H1 (cell line): ENCODE measurements around the gene FAM53B.

ENCODE experiments used
- CTCF ChIP-seq, 3 experiments: IDR thresholded peaks; 1 replicate in 2 of 3; 2 replicates in 1 of 3; pipeline versions ENCODE4 v1.5.1 to v1.6.1; 2011; ENCODE audit warnings: low read length in 3 of 3, mild to moderate bottlenecking in 3 of 3, inconsistent platforms in 2 of 3, low read depth in 1 of 3, moderate library complexity in 1 of 3; ENCODE audit not compliant: insufficient read depth in 1 of 3; ENCODE audit errors: control extremely low read depth in 1 of 3
- GTF2F1 ChIP-seq: IDR thresholded peaks from 2 replicates; pipeline ENCODE4 v1.6.1; 2012; ENCODE audit warnings: low read depth, low read length, improper control_type of control experiment, borderline replicate concordance

GRCh38 chr10:124748953-124749645 is 4.9 kb upstream of the FAM53B start:
- TF ChIP-seq GTF2F1: no peak
- TF ChIP-seq CTCF (IDR thresholded peaks at IDR 0.05; ENCODE audit: control extremely low read depth in 1 of 3, insufficient read depth in 1 of 3, low read depth in 1 of 3, low read length in 3 of 3): no peak
